Retinal pigment epithelial cell (primary cell): ENCODE measurements around the gene C20orf173.

ENCODE experiments used
- DNase-seq: peaks from one replicate; pipeline ENCODE4 v3.0.0-alpha.2; 2010; ENCODE audit warnings: low read depth
- H3K4me3 ChIP-seq: 2 replicates; pipeline ENCODE4 v1.5.1; 2011; ENCODE audit warnings: mild to moderate bottlenecking, low read length, control low read depth, moderate library complexity
- TF ChIP-seq, protein P1 (sequence below): conservative IDR thresholded peaks from 2 replicates; pipeline ENCODE4 v1.5.1; 2011; ENCODE audit warnings: low read depth, low read length, control low read depth, inconsistent platforms

The C20orf173 gene

DNA sequence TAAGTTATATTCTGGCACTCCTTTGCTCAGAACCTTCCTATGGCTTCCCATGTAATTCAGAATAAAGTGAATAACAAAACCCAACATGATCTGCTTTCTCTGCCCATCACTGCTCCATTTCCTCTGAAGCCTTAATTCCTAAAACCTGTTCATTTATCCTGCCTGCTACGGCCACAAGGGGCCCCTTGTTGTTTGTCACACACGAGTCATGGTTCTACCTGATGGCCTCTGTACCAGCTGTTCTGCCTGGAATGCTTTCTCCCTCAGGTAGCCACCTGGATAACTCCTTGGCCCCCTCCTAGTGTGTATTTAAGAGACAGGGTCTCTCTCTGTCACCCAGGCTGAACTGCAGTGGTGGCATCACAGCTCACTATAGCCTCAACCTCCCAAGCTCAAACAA, 39.2 kb upstream of the C20orf173 start:
- TF ChIP-seq, protein P1, sequence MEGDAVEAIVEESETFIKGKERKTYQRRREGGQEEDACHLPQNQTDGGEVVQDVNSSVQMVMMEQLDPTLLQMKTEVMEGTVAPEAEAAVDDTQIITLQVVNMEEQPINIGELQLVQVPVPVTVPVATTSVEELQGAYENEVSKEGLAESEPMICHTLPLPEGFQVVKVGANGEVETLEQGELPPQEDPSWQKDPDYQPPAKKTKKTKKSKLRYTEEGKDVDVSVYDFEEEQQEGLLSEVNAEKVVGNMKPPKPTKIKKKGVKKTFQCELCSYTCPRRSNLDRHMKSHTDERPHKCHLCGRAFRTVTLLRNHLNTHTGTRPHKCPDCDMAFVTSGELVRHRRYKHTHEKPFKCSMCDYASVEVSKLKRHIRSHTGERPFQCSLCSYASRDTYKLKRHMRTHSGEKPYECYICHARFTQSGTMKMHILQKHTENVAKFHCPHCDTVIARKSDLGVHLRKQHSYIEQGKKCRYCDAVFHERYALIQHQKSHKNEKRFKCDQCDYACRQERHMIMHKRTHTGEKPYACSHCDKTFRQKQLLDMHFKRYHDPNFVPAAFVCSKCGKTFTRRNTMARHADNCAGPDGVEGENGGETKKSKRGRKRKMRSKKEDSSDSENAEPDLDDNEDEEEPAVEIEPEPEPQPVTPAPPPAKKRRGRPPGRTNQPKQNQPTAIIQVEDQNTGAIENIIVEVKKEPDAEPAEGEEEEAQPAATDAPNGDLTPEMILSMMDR = peak; percentile 29
- no peak overlapping the region for H3K4me3 ChIP-seq
- DNase-seq = no peak

DNA sequence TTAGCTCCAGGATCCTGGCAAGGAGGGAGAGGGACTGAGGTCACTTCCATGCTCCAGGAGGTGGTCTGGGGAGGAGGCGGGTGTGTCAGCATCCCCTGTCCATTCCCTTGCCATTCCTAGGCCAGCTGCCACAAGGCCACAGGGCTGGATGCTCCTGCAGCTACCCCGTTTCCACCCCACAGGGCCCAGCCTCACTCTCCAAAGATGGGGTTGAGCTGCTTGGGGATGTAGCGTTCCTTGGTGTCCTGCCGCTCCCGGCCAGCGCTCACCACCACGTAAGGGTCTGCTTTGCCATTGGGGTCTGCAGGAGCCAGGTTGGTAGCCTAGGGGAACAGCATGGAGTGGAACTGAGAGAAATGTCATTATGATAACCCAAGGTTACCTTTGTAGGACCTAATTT, 35.5 kb upstream of the C20orf173 start:
- TF ChIP-seq, protein P1 = no peak
- H3K4me3 ChIP-seq = no peak overlapping the region
- DNase-seq = no peak

DNA sequence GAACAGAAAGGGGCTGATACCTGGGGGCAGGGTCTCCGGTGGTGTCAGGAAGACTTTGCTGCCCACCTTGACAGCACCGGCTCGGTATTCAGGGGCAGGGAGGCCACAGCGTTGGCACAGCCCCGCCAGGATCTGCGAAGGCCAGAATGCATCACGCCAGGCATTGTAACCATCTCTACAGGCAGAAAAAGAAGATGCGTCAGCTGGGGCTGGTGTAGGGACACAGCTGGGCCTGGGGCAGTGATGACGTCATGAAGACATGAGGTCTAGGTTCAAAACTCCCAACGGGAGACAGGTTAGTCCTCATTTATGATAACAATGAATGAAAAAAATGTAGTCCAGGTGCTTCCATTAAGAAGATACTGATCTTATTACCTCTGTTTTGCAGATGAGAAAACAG, 34.4 kb upstream of the C20orf173 start:
- H3K4me3 ChIP-seq = no peak overlapping the region
- TF ChIP-seq, protein P1 = no peak
- no peak for DNase-seq

DNA sequence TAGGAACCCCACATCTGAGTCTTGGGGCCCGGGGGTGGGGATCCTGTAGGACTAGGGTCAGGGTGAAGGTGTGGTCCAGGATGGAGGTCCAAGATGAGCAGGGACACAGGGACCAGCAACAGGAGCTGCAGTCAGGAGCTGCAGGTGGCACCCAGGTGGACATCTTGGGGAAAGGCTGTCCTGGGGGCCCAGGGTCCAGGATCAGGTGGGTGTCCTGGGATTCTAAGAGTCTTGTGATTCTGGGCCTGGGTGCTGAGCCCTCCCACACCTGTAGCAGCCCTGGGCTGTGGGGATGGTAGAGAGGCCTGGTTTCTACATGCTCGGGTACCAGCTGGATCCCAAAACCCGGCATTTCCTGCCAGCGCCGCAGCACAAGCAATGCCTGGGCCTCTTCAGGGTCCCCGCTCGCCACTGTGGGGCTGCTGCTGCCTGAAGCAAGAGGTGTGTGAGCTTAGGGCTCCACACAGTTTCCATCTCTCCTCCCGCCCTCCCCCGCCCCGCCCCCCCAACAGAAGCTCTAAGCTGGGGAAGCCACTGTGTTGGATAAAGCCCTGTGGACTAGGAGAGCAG, 33.2 kb upstream of the C20orf173 start:
- TF ChIP-seq, protein P1 = no peak
- H3K4me3 ChIP-seq = no peak overlapping the region
- DNase-seq = no peak

DNA sequence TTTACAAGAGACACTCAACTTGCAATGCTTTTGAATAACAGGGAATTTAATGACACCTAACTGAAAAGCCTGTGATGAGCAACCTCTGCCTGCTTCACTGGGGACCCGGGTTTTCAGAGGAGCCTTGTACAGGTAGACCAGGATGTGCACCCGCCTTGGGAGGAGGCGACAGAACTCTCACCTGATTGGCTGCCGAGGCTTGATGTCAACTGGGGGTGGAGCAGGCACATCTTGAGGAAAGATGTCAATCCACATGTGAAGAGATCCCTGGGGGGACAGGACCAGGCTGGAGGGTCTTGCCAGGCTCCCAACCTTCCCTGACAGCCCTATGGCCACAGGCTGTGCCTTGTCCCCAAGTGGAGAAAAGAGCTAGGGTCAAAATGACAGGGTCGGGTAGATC, 32.2 kb upstream of the C20orf173 start:
- TF ChIP-seq, protein P1 = no peak
- H3K4me3 ChIP-seq = no peak overlapping the region
- no peak for DNase-seq

DNA sequence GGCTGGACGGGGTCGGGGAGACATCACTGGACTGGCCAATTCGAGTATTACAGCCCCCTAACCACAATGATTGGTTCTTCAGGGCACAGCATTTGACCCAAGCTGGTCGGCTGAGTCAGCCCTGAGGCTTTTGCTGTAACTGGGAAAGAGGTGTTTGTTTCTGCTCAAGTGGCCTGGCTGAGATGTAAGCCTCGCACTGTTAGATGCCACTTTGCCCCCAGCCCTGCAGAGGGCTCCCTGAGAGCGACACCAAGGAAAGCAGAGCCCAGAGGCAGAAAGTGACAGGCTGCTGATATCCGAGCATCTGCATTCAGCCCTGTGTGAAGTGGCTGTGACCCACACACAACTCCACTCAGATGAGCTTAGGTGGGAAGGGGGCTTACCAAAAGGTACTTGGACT, 31.8 kb upstream of the C20orf173 start:
- DNase-seq = peak; percentile 21
- H3K4me3 ChIP-seq = no peak overlapping the region
- TF ChIP-seq, protein P1 = peak; percentile 64

DNA sequence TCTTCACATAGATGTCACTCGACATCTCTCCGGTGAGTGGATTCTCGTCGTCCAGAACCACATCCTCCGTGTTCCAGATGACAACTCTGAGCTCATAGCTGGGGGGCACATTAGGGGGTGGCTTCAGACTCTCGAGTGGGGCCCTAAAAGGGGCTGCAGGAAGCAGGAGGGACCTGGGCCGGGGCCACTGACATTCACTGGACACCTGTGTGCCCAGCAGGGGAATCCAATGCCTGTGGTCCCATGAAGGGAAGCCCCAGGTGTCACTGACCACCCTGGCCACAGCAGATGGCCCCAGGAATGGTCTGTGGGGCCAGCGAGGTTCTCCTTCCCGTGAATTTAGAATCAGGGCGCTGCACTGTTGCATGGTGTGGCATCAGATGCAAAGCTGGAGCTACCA, 31.1 kb upstream of the C20orf173 start:
- TF ChIP-seq, protein P1 = no peak
- H3K4me3 ChIP-seq = no peak overlapping the region
- no peak for DNase-seq
